OCI-LY7 (cell line): ENCODE data around the gene PFKL. TPM values are rescaled to one million over a fixed set of nuclear protein-coding genes. Genes with fewer than 3 reads are reported as not detected.

ENCODE experiments used
- BruUV-seq: library from RNA; stranded (reverse); fragments of 400-500 nt; replicated peaks from 2 replicates; lab custom pipeline; 2021; lab: Mats Ljungman, UMichigan
- CTCF ChIA-PET: fragments of 300-600 bp; sonication (Branson Sonifier 250); formaldehyde crosslinking; loops from one replicate; lab custom pipeline; 2022; ENCODE audit warnings: antibody characterized with exemption; ENCODE audit not compliant: unreplicated experiment; lab: Charles Lee
- POLR2A ChIA-PET: fragments of 300-600 bp; sonication (Branson Sonifier 250); formaldehyde crosslinking; loops from one replicate; lab custom pipeline; 2022; ENCODE audit warnings: antibody characterized with exemption; lab: Charles Lee
- DNase-seq: peaks from one replicate; pipeline ENCODE4 v3.0.0-alpha.2; 2015; ENCODE audit warnings: low spot score
- H2AFZ ChIP-seq: fragments of 200-600 bp; sonication (generic), shearing (Covaris generic); 2 replicates; pipeline ENCODE4 v1.6.1; 2014; ENCODE audit warnings: mild to moderate bottlenecking, antibody characterized with exemption, low read length, moderate library complexity
- H3K27ac ChIP-seq: fragments of 200-600 bp; sonication (generic); 2 replicates; pipeline ENCODE4 v1.5.1; 2014; ENCODE audit warnings: mixed run types, low read depth, mild to moderate bottlenecking, moderate library complexity, low read length, inconsistent platforms; ENCODE audit not compliant: poor library complexity, severe bottlenecking
- H3K36me3 ChIP-seq: fragments of 200-600 bp; sonication (generic); 2 replicates; pipeline ENCODE4 v1.6.1; 2014; ENCODE audit warnings: mild to moderate bottlenecking, antibody characterized with exemption, low read length, moderate library complexity, mixed read lengths; ENCODE audit not compliant: insufficient read depth
- H3K4me1 ChIP-seq: fragments of 200-600 bp; sonication (generic); 2 replicates; pipeline ENCODE4 v1.5.1; 2014; ENCODE audit warnings: mild to moderate bottlenecking, low read length; ENCODE audit not compliant: insufficient read depth, poor library complexity, severe bottlenecking
- H3K4me2 ChIP-seq: fragments of 200-600 bp; sonication (generic); 2 replicates; pipeline ENCODE4 v1.6.1; 2014; ENCODE audit warnings: mild to moderate bottlenecking, low read length
- H3K4me3 ChIP-seq: fragments of 200-600 bp; sonication (generic); 2 replicates; pipeline ENCODE4 v1.5.1; 2014; ENCODE audit warnings: mild to moderate bottlenecking, low read depth, low read length; ENCODE audit not compliant: poor library complexity, severe bottlenecking
- H3K79me2 ChIP-seq: fragments of 200-600 bp; sonication (generic); 2 replicates; pipeline ENCODE4 v1.6.1; 2016; ENCODE audit warnings: low read depth, mild to moderate bottlenecking, low read length, moderate library complexity, mixed read lengths; ENCODE audit not compliant: insufficient read depth
- H3K9me2 ChIP-seq: fragments of 200-600 bp; sonication (generic); 2 replicates; pipeline ENCODE4 v1.6.1; 2016; ENCODE audit warnings: mild to moderate bottlenecking, low read length, mixed read lengths; ENCODE audit not compliant: insufficient read depth
- H3K9me3 ChIP-seq: fragments of 200-600 bp; sonication (generic); 2 replicates; pipeline ENCODE4 v1.6.1; 2014; ENCODE audit warnings: mild to moderate bottlenecking, mixed run types, low read length, mixed read lengths
- H4K20me1 ChIP-seq: fragments of 200-600 bp; sonication (generic); 2 replicates; pipeline ENCODE4 v1.6.1; 2014; ENCODE audit warnings: mild to moderate bottlenecking, antibody characterized with exemption, low read length, moderate library complexity, mixed read lengths; ENCODE audit not compliant: insufficient read depth
- EZH2phosphoT487 ChIP-seq: fragments of 200-600 bp; sonication (generic); IDR thresholded peaks from 2 replicates; pipeline ENCODE4 v1.6.1; 2018; ENCODE audit warnings: low read depth, borderline replicate concordance, mild to moderate bottlenecking, mixed run types, antibody characterized with exemption, low read length, moderate library complexity, mixed read lengths
- intact Hi-C: fragments of 100-400 bp; cut with micrococcal nuclease; formaldehyde crosslinking; loops from one replicate; pipeline ENCODE4 v1.10.0; 2022; ENCODE audit not compliant: unreplicated experiment
- total RNA-seq, 2 experiments: library from RNA; depleted of rRNA in 1 of 2; stranded (reverse); fragments of >200 nt in 1 of 2; shearing (Covaris generic) in 1 of 2; gene quantifications; 2 replicates each; pipeline ENCODE4 v1.2.3, GENCODE V29; 2014 to 2022
- TF ChIP-seq, protein P1 (sequence below): fragments of 200-600 bp; sonication (generic); conservative IDR thresholded peaks from 2 replicates; pipeline ENCODE4 v1.5.1; 2014; ENCODE audit warnings: mild to moderate bottlenecking, antibody characterized with exemption, low read length, moderate library complexity, mixed read lengths

The PFKL gene
- total RNA-seq, 2 experiments from 2014 or later: 102 to 128 TPM

DNA sequence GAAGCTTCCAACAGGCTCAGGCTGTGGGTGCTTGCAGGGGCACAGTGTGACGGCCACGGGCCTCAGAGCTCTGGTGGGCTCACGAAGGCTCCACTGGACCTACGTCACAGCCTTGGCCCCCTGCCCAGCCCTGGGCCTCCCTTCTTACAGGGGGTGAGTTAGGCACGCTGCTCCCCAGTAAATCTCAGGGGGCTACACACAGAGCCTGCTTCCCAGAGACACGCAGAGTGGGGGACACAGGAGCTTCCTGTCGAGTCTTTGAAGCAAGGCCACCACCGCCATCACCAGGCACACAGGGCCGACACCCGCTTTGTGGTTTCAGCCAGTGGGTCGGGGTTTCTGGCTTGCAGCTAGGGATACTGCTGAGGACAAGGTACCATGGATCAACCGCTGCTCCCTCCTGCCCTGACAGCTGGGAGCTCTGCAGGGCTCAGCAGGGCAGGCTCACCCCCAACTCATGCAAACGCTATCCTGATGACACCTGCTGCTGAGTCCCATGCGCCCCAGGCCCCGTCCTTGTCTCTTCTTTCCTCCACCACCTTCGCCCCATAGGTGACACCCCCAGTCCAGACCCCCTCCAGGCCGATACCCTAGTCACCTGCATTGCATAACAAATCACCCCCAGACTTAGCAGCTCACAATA, 44.8 kb downstream of the PFKL start:
- H2AFZ ChIP-seq: no peak overlapping the region
- BruUV-seq: no TSS peak

DNA sequence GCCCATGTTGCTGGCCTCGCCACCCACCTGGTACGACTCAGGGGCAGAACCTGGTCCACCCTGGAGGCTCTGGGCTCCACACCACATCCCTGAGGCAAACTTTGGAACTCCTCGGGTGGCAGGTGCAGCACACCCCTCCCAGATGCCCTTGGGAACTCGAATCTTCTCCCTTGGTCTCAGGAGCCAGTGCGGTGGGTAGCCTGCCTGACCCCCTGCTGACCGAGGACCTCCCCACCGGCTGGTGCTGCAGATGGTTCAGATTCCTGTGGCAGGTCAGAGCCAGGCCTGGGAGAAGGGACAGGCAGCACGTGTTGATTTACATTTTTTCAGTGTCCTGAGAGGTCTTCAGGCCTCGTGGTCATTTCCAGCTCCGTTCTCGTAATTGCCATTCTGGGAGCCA, 45.6 kb downstream of the PFKL start:
- DNase-seq: no peak
- no peaks in the 10 kb centered on the region for H3K36me3 ChIP-seq
- no peak overlapping the region for H3K4me2 ChIP-seq
- no peak overlapping the region for H3K27ac ChIP-seq
- no peak overlapping the region for H3K4me3 ChIP-seq
- H2AFZ ChIP-seq: no peak overlapping the region
- H3K9me2 ChIP-seq: no peaks in the 10 kb centered on the region
- no peak for TF ChIP-seq EZH2phosphoT487
- TF ChIP-seq, protein P1, sequence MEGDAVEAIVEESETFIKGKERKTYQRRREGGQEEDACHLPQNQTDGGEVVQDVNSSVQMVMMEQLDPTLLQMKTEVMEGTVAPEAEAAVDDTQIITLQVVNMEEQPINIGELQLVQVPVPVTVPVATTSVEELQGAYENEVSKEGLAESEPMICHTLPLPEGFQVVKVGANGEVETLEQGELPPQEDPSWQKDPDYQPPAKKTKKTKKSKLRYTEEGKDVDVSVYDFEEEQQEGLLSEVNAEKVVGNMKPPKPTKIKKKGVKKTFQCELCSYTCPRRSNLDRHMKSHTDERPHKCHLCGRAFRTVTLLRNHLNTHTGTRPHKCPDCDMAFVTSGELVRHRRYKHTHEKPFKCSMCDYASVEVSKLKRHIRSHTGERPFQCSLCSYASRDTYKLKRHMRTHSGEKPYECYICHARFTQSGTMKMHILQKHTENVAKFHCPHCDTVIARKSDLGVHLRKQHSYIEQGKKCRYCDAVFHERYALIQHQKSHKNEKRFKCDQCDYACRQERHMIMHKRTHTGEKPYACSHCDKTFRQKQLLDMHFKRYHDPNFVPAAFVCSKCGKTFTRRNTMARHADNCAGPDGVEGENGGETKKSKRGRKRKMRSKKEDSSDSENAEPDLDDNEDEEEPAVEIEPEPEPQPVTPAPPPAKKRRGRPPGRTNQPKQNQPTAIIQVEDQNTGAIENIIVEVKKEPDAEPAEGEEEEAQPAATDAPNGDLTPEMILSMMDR: no peak
- no TSS peak for BruUV-seq
- H3K4me1 ChIP-seq: peaks cover 1% of the 10 kb centered on the region
- H3K9me3 ChIP-seq: no peaks in the 10 kb centered on the region
- POLR2A ChIA-PET: no interaction called here
- intact Hi-C loops: no loop called here
- no peaks in the 10 kb centered on the region for H3K79me2 ChIP-seq
- CTCF ChIA-PET: no interaction called here
- H4K20me1 ChIP-seq: no peaks in the 10 kb centered on the region

More for the DNA sequence above, 44.8 kb downstream of the PFKL start:
- Histone ChIP-seq H3K36me3 (no peaks in the 10 kb centered on the region), H3K27ac (no peak overlapping the region), H3K9me2 (no peaks in the 10 kb centered on the region), H4K20me1 (no peaks in the 10 kb centered on the region), H3K9me3 (no peaks in the 10 kb centered on the region), H3K4me2 (no peak overlapping the region), H3K4me3 (no peak overlapping the region), H3K79me2 (no peaks in the 10 kb centered on the region), H3K4me1 (peaks cover 9% of the 10 kb centered on the region)
- no peak for TF ChIP-seq EZH2phosphoT487
- TF ChIP-seq, protein P1: no peak
- no peak for DNase-seq
- intact Hi-C loops: loop anchor here (5.0 kb wide), 1 partner anchor 83 kb away; no protein-coding TSS in a partner anchor
- POLR2A ChIA-PET: interaction anchor here (0.6 to 1.7 kb wide), 3 partner anchors 9 to 604 kb away, joined by 3 to 5 read pairs (median 4); partner anchors contain the start of gene TRPM2
- CTCF ChIA-PET: interaction anchor here (0.8 kb wide), 1 partner anchor 11 kb away, joined by 3 read pairs; no protein-coding TSS in a partner anchor

DNA sequence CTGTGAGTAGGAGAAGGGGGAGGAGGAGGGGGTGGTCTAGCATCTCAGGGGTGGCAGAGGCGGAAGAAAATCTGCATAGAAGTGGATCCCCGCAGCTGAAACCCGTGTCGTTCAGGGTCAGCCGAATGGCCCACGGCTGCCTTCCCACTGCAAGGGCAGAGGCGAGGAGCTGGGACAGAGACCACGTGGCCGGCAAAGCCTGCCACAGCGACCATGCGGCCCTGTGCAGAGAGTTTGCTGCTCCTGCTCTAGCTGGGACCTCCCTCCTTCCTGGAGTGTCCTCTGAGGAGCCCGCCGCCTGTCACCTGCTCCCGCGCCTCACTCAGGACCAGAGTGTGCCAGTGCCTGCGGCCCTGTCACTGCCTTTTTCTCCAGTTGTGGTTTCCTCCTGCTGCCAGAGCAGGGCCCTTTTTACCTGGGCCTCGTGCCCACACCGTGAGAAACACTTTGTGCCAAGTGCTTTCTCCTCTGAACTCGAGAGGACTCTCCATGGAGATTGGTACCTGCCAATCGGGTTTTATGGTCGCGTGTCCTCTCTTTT, 48.1 kb downstream of the PFKL start:
- no peaks in the 10 kb centered on the region for H3K36me3 ChIP-seq
- H3K4me1 ChIP-seq: peaks cover 5% of the 10 kb centered on the region
- TF ChIP-seq EZH2phosphoT487: no peak
- TF ChIP-seq, protein P1: no peak
- no peaks in the 10 kb centered on the region for H3K9me3 ChIP-seq
- H3K79me2 ChIP-seq: no peaks in the 10 kb centered on the region
- H2AFZ ChIP-seq: no peak overlapping the region
- H3K27ac ChIP-seq: no peak overlapping the region
- H4K20me1 ChIP-seq: no peaks in the 10 kb centered on the region
- no peak for DNase-seq
- BruUV-seq: no TSS peak
- H3K9me2 ChIP-seq: no peaks in the 10 kb centered on the region
- H3K4me2 ChIP-seq: no peak overlapping the region
- intact Hi-C loops: no loop called here
- H3K4me3 ChIP-seq: no peak overlapping the region
- POLR2A ChIA-PET: no interaction called here
- CTCF ChIA-PET: no interaction called here
